Lower leg skin (tissue), 4 donors: ENCODE results near the gene HMGXB4. TPM values are rescaled to one million over a fixed set of nuclear protein-coding genes. Genes with fewer than 3 reads are reported as not detected.
A peak's percentile ranks its signal among the peaks of the same experiment; 100 is the strongest.

Experiments used
- DNase-seq, 2 donors: peaks; one replicate each; pipeline ENCODE4 v3.0.0-alpha.2; 2019; ENCODE audit warnings: low spot score in 2 of 2
- H3K4me3 ChIP-seq: fragments of 200-600 bp; sonication (generic); 2 replicates; pipeline ENCODE4 v1.5.1; 2017; ENCODE audit warnings: mild to moderate bottlenecking, low read depth; ENCODE audit not compliant: poor library complexity, severe bottlenecking
- POLR2A ChIP-seq, 2 donors: fragments of 450-650 bp; IDR thresholded peaks; one replicate each; pipeline ENCODE4 v1.6.1; 2016 to 2017; ENCODE audit warnings: antibody characterized with exemption in 2 of 2, mild to moderate bottlenecking in 1 of 2, moderate library complexity in 1 of 2
- WGBS, 2 donors: methylation state at CpG; one replicate each; pipeline ENCODE4 v1.1.5; 2018; 5-methylcytosine and 5-hydroxymethylcytosine counted together
- intact Hi-C: fragments of 100-400 bp; cut with DNase I; formaldehyde crosslinking; loops from one replicate; pipeline ENCODE4 v1.15.0; 2023; ENCODE audit warnings: low total_unique reads
- total RNA-seq, 4 donors: library from RNA; depleted of rRNA; stranded (reverse); fragments of >200 nt; gene quantifications; one replicate each; pipeline ENCODE4 v1.1.0, GENCODE V29; 2016
- TF ChIP-seq, protein P1 (sequence below), 3 donors: fragments of 450-650 bp; IDR thresholded peaks; one replicate each; pipeline ENCODE4 v1.5.1; 2016; ENCODE audit warnings: antibody characterized with exemption in 3 of 3, mild to moderate bottlenecking in 3 of 3, moderate library complexity in 2 of 3

HMGXB4 gene
- total RNA-seq, 4 donors from 2014 or later = 15.1 to 28.3 (median 18.6) TPM

DNA sequence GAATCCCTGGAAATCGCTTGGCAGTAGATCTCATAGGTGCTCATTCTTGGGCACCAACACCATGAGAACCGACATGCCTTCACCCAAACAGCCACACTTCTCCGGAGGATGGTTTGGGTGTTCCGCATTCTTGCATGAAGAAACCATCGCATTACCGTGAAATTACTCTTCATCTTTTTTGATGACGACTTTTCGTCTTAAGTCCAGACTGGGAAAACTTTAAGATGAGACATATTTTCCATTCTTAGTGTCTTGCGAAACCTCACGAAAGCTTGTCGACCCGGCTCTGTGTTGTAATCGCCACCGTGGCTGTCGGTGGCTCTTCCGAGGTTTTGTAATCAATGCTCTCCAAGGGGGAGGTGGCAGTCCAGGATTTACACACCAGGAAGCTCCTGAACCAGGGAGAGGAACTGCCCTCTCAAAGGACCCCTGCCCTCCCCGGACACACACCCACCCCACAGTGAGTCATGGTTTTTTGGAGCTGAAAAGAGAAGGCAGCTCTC, 44.1 kb downstream of the HMGXB4 start:
- TF ChIP-seq, protein P1, sequence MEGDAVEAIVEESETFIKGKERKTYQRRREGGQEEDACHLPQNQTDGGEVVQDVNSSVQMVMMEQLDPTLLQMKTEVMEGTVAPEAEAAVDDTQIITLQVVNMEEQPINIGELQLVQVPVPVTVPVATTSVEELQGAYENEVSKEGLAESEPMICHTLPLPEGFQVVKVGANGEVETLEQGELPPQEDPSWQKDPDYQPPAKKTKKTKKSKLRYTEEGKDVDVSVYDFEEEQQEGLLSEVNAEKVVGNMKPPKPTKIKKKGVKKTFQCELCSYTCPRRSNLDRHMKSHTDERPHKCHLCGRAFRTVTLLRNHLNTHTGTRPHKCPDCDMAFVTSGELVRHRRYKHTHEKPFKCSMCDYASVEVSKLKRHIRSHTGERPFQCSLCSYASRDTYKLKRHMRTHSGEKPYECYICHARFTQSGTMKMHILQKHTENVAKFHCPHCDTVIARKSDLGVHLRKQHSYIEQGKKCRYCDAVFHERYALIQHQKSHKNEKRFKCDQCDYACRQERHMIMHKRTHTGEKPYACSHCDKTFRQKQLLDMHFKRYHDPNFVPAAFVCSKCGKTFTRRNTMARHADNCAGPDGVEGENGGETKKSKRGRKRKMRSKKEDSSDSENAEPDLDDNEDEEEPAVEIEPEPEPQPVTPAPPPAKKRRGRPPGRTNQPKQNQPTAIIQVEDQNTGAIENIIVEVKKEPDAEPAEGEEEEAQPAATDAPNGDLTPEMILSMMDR (IDR thresholded peaks at IDR 0.05) = no peak
- TF ChIP-seq POLR2A (IDR thresholded peaks at IDR 0.05) = no peak
- DNase-seq = peak; percentile 60 to 91
- WGBS, 2 donors = 48 to 50% methylated on average over 17 of the region's 17 CpGs
- no peak overlapping the region for H3K4me3 ChIP-seq
- intact Hi-C loops = no loop called here

DNA sequence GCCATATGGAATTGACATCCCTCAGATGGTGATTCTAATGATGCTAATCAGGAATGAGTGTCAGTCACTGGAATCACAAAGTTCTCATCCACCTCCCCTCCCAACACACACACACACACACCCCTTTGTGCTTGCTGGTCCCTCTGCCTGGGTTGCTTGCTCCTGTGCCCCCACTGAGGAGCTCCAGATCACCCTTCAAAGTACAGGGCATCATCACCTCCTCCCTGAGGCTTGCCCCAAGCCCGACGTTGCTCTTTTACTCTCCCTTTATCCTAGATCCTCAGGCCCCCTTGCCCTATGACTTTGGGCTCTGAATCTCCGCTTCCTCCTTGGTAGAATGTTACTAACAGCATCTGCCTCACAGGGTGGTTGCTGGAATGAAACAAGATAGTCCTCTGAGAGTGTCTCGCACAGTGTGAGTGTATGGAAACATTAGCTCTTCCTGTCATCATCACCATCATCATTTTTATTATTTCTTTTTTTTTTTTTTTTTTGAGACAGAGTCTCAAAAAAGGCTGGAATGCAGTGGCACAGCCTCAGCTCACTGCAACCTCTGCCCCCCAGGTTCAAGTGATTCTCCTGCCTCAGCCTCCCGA, 45.8 kb downstream of the HMGXB4 start:
- H3K4me3 ChIP-seq = no peak overlapping the region
- no peak for DNase-seq
- intact Hi-C loops = no loop called here
- TF ChIP-seq POLR2A (IDR thresholded peaks at IDR 0.05) = no peak
- 87 to 89% methylated on average over 5 of the region's 5 CpGs for WGBS, 2 donors

DNA sequence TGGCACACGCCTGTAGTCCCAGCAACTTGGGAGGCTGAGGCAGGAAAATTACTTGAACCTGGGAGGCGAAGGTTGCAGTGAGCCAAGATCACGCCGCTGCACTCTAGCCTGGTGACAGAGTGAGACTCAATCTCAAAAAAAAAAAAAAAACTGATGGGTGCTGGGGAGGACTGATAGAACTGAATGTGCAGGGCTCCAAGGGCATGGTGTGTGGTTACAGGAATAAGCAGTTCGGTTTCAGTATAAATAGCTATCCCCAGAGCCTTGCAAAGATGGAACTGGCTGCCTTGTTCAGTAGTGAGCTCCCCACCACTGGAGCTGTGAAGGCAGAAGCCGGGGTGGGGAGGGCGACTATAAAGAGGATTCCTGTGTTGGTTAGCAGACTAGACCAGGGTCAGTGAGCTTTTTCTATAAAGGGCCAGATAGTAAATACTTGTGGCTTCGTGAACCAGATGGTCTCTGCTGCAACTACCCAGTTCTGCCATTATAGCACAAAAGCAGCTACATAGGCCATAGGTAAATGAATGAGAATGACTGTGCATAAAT, 48.3 kb downstream of the HMGXB4 start:
- H3K4me3 ChIP-seq = no peak overlapping the region
- TF ChIP-seq, protein P1 (IDR thresholded peaks at IDR 0.05) = no peak
- TF ChIP-seq POLR2A (IDR thresholded peaks at IDR 0.05) = no peak
- intact Hi-C loops = no loop called here
- DNase-seq = no peak
- WGBS, 2 donors = 82 to 89% methylated on average over 8 of the region's 8 CpGs

DNA sequence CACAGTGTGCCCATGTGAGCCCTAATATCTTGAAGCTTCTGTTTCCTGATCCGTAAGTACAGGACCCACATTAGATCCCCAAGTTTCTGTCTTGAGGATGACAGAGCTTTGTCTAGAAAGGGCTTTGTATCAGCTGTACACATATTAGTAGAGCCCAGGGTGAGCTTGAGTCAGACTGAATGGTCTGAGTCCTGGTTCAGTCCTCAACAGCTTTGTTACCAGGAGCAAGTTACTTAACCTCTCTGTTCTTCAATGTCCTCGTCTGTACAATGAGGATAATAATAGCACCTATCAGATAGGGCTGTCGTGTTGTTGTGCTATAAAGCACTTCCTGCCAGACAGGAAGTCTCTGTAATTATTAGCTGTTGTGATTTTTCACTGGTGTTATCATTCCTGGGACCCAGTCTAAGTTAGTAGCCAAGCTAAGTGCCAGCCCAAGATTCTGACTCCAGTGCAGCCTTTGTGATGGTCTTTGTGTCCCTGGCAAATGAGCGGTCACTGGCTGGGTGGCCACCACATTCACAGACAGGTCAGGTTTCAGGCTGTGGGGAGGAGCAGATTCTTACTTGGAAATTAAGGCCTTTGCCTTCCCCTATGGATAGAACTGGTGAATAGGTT, 49.2 kb downstream of the HMGXB4 start:
- TF ChIP-seq, protein P1 (IDR thresholded peaks at IDR 0.05) = no peak
- TF ChIP-seq POLR2A (IDR thresholded peaks at IDR 0.05) = no peak
- intact Hi-C loops = no loop called here
- H3K4me3 ChIP-seq = no peak overlapping the region
- no peak for DNase-seq
- 53 to 55% methylated on average over 4 of the region's 4 CpGs for WGBS, 2 donors

DNA sequence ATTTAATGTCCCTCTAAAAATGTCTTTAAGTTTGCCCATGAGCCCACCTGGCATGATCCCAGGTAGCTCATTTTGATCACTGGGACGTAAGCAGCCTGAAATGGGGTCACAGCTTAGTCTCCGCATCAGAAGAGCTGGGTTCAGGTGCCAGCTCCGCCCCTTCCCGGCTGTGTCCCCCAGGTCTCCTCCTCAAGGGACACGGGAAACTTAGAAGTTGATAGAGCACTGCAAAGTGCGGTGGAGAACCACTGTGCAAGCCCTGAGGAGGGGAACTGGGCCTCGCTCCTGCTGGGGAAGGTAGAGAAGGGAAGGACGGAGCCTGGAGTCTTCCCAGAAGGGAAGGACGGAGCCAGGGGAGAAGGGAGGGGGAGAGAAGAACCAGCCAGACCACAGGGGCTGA, 50.1 kb downstream of the HMGXB4 start:
- TF ChIP-seq, protein P1 (IDR thresholded peaks at IDR 0.05) = no peak
- TF ChIP-seq POLR2A (IDR thresholded peaks at IDR 0.05) = no peak
- H3K4me3 ChIP-seq = no peak overlapping the region
- no peak for DNase-seq
- WGBS, 2 donors = 83 to 88% methylated on average over 9 of the region's 9 CpGs
- intact Hi-C loops = no loop called here

DNA sequence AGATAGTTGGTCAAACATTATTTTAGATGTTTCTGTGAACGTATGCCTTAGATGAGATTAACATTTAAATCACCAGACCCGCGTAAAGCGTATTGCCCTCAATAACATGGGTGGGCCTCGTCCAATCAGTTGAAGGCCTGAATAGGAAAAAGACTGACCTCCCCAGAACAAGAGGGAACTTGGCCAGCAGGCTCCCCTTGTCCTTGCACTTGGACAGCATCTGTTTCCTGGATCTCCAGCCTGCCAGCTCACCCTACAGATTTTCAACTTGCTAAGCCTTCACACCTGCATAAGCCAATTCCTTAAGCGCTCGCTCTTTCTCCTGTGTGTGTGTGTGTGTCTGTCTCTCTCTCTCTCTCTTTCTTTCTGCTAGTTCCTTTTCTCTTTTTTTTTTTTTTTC, 50.6 kb downstream of the HMGXB4 start:
- intact Hi-C loops = no loop called here
- no peak for DNase-seq
- WGBS, 2 donors = 85 to 87% methylated on average over 7 of the region's 7 CpGs
- no peak overlapping the region for H3K4me3 ChIP-seq
- TF ChIP-seq POLR2A (IDR thresholded peaks at IDR 0.05) = no peak
- TF ChIP-seq, protein P1 (IDR thresholded peaks at IDR 0.05) = no peak
